Thyroid gland (tissue), 4 donors: ENCODE data around the gene SND1. TPM values are rescaled to one million over a fixed set of nuclear protein-coding genes. Genes with fewer than 3 reads are reported as not detected.
A peak's percentile ranks its signal among the peaks of the same experiment; 100 is the strongest.

Experiments
- DNase-seq, 2 donors: peaks; one replicate each; pipeline ENCODE4 v3.0.0-alpha.2; 2019
- H3K27ac ChIP-seq, 3 donors: fragments of 200-600 bp; sonication (generic); 1 replicate in 2 of 3; 2 replicates in 1 of 3; pipeline ENCODE4 v1.5.1; 2016 to 2019; ENCODE audit warnings: mild to moderate bottlenecking in 1 of 3, moderate library complexity in 1 of 3
- H3K27me3 ChIP-seq: fragments of 200-600 bp; sonication (generic); one replicate; pipeline ENCODE4 v1.5.1; 2019
- H3K36me3 ChIP-seq, 2 donors: fragments of 200-600 bp; sonication (generic); one replicate each; pipeline ENCODE4 v1.5.1; 2016 to 2019
- H3K4me1 ChIP-seq, 2 donors: fragments of 200-600 bp; sonication (generic); one replicate each; pipeline ENCODE4 v1.5.1; 2017 to 2019
- H3K4me3 ChIP-seq, 3 donors: fragments of 200-600 bp; sonication (generic); replicated peaks in 1 of 3; 1 replicate in 2 of 3; 2 replicates in 1 of 3; pipeline ENCODE4 v1.5.1; 2016; ENCODE audit warnings: mild to moderate bottlenecking in 1 of 3
- H3K9me3 ChIP-seq: fragments of 200-600 bp; sonication (generic); one replicate; pipeline ENCODE4 v1.5.1; 2017
- CTCF ChIP-seq, 6 experiments: fragments of 200-600 bp in 3 of 6; fragments of 450-650 bp in 3 of 6; sonication (generic) in 3 of 6; IDR thresholded peaks; one replicate each; pipeline ENCODE4 v1.5.1; 2016 to 2019; ENCODE audit warnings: antibody characterized with exemption in 6 of 6, mild to moderate bottlenecking in 2 of 6, inconsistent platforms in 1 of 6, moderate library complexity in 1 of 6
- POLR2A ChIP-seq, 2 donors: fragments of 450-650 bp; IDR thresholded peaks; one replicate each; pipeline ENCODE4 v1.6.1; 2017; ENCODE audit warnings: antibody characterized with exemption in 2 of 2, mild to moderate bottlenecking in 2 of 2, moderate library complexity in 1 of 2
- WGBS, 2 donors: methylation state at CpG; one replicate each; pipeline ENCODE4 v1.1.5; 2017; 5-methylcytosine and 5-hydroxymethylcytosine counted together
- intact Hi-C: fragments of 100-400 bp; cut with DNase I; formaldehyde crosslinking; loops from one replicate; pipeline ENCODE4 v1.15.1; 2023
- total RNA-seq, 4 donors: library from RNA; depleted of rRNA; stranded (reverse); fragments of >200 nt; gene quantifications; one replicate each; pipeline ENCODE4 v1.2.3, GENCODE V29; 2016

SND1 gene
- total RNA-seq, 4 donors from 2014 or later, result 126 to 167 (median 144) TPM

DNA sequence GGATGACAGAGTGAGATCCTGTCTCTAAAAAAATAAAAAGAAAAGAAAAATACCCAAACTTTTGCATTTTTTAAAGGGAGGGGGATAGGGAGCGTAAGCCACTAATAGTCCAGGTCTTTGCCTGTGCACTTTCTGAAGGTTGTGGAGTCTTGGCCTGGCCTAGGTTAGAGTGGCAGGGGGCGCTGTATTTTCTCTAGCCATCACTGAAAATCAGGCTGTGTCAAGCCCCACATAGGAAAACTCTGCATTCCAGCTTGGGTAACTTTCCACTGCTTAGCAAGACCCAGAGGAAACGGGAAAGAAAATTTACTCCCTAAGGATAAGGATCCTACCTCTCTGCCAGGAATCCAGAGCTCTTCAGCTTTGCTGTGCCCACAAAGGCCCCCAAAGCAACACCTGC is 23.5 kb upstream of the SND1 start:
- intact Hi-C loops, result no loop called here
- H3K36me3 ChIP-seq, result no peaks in the 10 kb centered on the region
- DNase-seq, result no peak
- H3K27ac ChIP-seq, result no peak overlapping the region
- 62 to 68% methylated on average over 3 of the region's 3 CpGs for WGBS, 2 donors
- no peak overlapping the region for H3K4me3 ChIP-seq
- H3K9me3 ChIP-seq, result no peaks in the 10 kb centered on the region
- TF ChIP-seq POLR2A (IDR thresholded peaks at IDR 0.05) (no peak), CTCF (IDR thresholded peaks at IDR 0.05) (no peak)
- no peaks in the 10 kb centered on the region for H3K27me3 ChIP-seq
- H3K4me1 ChIP-seq, result no peaks in the 10 kb centered on the region

- 15 to 23% methylated on average over 5 of the region's 5 CpGs for WGBS, 2 donors
- intact Hi-C loops, result no loop called here
- Histone ChIP-seq H3K9me3 (no peaks in the 10 kb centered on the region), H3K27me3 (no peaks in the 10 kb centered on the region), H3K27ac (no peak overlapping the region), H3K4me1 (no peaks in the 10 kb centered on the region), H3K4me3 (no peak overlapping the region), H3K36me3 (no peaks in the 10 kb centered on the region)
- peak in 2 of 6 experiments; percentile 23 to 47 for TF ChIP-seq CTCF (IDR thresholded peaks at IDR 0.05)
- no peak for TF ChIP-seq POLR2A (IDR thresholded peaks at IDR 0.05)
- peak; percentile 24 to 35 for DNase-seq
Observed at GRCh38 chr7:127629268-127629854, 22.6 kb upstream of the SND1 start.

DNA sequence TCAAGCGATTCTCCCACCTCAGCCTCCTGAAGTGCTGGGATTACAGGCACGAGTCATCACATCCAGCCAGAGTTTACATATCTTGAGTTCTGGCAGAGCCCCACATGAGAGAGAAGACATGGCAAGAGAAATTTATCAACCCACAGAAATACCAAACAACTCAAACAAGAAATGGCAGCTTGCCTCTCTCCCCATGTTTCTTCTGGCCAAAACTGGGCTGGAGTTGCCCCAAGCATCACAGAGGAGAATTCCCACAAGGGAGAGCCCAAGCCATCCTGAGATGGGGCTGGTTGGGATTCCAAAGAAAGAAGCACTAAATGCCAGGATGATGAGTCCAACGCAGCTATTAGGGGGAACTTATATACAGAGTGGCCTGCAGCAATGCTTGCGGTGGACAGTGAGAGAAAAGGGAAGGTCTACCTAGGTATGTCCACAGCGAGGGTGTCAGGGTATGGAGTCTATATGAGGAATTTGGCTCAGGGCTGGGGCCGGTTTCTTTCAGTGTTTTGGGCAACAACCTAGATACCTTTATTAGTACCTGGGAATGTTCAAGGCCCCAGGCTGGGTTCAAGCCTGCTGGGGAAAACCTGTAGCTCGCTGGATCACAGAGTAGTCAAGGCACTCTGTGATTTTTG is 19.6 kb upstream of the SND1 start:
- Histone ChIP-seq H3K9me3 (no peaks in the 10 kb centered on the region), H3K4me3 (no peak overlapping the region), H3K36me3 (no peaks in the 10 kb centered on the region), H3K27me3 (no peaks in the 10 kb centered on the region), H3K27ac (no peak overlapping the region), H3K4me1 (no peaks in the 10 kb centered on the region)
- 74 to 85% methylated on average over 7 of the region's 7 CpGs for WGBS, 2 donors
- DNase-seq, result no peak
- no peak for TF ChIP-seq CTCF (IDR thresholded peaks at IDR 0.05)
- no peak for TF ChIP-seq POLR2A (IDR thresholded peaks at IDR 0.05)
- intact Hi-C loops, result no loop called here

DNA sequence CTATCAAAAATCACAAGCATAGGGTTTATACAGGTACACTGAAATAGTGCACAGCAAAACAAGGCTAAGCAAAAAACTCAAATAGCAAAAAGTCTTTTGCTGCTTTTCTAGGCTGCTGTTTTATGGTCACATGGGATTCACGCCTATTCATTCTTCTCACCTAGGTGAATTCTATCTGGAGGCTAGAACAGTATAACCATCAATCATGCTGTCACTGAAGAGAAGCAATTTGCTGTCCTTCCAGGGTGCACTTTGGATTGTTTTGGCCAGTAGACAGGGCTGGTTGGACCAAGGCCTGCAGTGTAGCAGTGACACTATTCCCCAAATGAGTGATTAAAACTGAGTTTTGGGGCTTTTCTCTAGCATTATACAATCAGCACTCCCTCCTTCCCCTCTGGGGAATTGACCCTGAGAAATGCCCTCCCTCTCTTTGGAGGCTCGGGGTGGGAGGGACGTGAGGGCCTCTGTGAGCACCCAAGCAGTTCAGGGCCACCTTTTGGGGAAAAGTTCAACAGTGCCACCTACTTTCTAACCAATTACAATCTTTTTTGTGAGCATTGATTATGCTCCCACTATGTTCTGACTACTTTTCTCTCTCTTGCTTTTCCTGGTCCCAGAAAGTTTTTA is 16.2 kb upstream of the SND1 start:
- intact Hi-C loops, result no loop called here

More for the DNA sequence above, 16.2 kb upstream of the SND1 start:
- Histone ChIP-seq H3K4me1 (no peaks in the 10 kb centered on the region), H3K27me3 (no peaks in the 10 kb centered on the region), H3K4me3 (no peak overlapping the region), H3K27ac (no peak overlapping the region), H3K9me3 (no peaks in the 10 kb centered on the region), H3K36me3 (no peaks in the 10 kb centered on the region)
- no peak for DNase-seq
- WGBS, 2 donors, result 58 to 62% methylated on average over 3 of the region's 3 CpGs
- no peak for TF ChIP-seq POLR2A (IDR thresholded peaks at IDR 0.05)
- no peak for TF ChIP-seq CTCF (IDR thresholded peaks at IDR 0.05)
